LNCaP clone FGC (cell line): ENCODE data around the gene PCNP.
"Not testable (repeated sequence)": the region's sequence is repeated elsewhere in the genome, so short reads cannot be mapped to it uniquely, and the experiment has no call there.

ENCODE experiments used
- DNase-seq: peaks from one replicate; pipeline ENCODE4 v3.0.0-alpha.2; 2011; ENCODE audit warnings: low read depth
- H3K4me3 ChIP-seq: 2 replicates; pipeline ENCODE4 v1.5.1; 2011; ENCODE audit warnings: mild to moderate bottlenecking, low read depth, low read length, control low read depth
- TF ChIP-seq, protein P1 (sequence below): IDR thresholded peaks from 2 replicates; pipeline ENCODE4 v1.5.1; 2012; ENCODE audit warnings: mild to moderate bottlenecking; ENCODE audit not compliant: control insufficient read depth, insufficient read depth; ENCODE audit errors: extremely low read depth

PCNP gene

GRCh38 chr3:101548527-101549105 lies 25.4 kb upstream of the PCNP start:
- TF ChIP-seq, protein P1, sequence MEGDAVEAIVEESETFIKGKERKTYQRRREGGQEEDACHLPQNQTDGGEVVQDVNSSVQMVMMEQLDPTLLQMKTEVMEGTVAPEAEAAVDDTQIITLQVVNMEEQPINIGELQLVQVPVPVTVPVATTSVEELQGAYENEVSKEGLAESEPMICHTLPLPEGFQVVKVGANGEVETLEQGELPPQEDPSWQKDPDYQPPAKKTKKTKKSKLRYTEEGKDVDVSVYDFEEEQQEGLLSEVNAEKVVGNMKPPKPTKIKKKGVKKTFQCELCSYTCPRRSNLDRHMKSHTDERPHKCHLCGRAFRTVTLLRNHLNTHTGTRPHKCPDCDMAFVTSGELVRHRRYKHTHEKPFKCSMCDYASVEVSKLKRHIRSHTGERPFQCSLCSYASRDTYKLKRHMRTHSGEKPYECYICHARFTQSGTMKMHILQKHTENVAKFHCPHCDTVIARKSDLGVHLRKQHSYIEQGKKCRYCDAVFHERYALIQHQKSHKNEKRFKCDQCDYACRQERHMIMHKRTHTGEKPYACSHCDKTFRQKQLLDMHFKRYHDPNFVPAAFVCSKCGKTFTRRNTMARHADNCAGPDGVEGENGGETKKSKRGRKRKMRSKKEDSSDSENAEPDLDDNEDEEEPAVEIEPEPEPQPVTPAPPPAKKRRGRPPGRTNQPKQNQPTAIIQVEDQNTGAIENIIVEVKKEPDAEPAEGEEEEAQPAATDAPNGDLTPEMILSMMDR: no peak
- H3K4me3 ChIP-seq: no peak overlapping the region
- no peak for DNase-seq

DNA sequence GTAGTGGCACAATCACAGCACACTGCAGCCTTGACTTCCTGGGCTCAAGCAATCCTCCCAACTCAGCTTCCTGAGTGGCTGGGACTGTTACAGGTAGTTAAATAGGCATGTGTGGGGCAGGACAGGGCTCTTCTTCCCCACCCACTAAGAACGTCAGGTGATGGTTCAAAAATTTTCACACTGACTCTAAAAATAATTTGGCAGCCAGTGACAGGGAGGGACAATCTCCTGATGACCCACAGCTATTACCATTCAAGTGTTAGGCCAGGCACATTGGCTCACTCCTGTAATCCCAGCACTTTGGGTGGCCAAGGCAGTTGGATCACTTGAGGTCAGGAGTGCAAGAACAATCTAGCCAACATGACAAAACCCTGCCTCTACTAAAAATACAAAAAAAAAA lies 24.5 kb upstream of the PCNP start:
- TF ChIP-seq, protein P1: no peak
- no peak overlapping the region for H3K4me3 ChIP-seq
- DNase-seq: no peak

DNA sequence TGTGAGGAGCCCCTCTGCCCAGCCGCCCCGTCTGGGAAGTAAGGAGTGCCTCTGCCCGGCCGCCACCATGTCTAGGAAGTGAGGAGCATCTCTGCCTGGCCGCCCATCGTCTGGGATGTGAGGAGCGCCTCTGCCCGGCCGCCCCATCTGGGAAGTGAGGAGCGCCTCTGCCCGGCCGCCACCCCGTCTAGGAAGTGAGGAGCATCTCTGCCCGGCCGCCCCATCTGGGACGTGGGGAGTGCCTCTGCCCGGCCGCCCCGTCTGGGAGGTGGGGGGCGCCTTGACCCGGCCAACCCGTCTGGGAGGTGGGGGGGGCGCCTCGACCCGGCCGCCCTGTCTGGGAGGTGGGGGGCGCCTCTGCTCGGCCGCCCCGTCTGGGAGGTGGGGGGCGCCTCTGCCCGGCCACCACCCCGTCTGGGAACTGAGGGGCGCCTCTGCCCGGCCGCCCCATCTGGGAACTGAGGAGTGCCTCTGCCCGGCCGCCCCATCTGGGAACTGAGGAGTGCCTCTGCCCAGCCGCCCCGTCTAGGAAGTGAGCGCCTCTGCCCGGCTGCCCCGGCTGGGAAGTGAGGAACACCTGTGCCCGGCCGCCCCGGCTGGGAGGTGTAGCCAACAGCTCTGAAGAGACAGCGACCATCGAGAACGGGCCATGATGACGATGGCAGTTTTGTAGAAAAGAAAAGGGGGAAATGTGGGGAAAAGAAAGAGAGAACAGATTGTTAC lies 22.5 kb upstream of the PCNP start:
- not testable (repeated sequence) for H3K4me3 ChIP-seq, DNase-seq

DNA sequence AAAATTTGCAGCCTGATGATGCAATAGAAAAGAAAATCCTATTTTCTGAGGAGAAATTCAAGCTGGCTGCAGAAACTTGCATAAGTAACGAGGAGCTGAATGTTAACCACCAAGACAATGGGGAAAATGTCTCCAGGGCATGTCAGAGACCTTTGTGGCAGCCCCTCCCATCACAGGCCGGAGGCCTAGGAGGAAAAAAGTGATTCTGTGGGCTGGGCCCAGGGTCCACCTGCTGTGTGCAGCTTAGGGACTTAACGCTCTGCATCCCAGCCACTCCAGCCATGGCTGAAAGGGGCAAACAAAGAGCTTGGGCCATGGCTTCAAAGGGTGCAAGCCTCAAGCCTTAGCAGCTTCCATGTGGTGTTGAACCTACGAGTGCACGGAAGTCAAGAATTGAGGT lies 20.6 kb upstream of the PCNP start:
- DNase-seq, H3K4me3 ChIP-seq: not testable (repeated sequence)

- no peak for DNase-seq
- H3K4me3 ChIP-seq: no peak overlapping the region
- TF ChIP-seq, protein P1: no peak
These were observed 17.9 kb upstream of the PCNP start for GRCh38 chr3:101556064-101556463.

DNA sequence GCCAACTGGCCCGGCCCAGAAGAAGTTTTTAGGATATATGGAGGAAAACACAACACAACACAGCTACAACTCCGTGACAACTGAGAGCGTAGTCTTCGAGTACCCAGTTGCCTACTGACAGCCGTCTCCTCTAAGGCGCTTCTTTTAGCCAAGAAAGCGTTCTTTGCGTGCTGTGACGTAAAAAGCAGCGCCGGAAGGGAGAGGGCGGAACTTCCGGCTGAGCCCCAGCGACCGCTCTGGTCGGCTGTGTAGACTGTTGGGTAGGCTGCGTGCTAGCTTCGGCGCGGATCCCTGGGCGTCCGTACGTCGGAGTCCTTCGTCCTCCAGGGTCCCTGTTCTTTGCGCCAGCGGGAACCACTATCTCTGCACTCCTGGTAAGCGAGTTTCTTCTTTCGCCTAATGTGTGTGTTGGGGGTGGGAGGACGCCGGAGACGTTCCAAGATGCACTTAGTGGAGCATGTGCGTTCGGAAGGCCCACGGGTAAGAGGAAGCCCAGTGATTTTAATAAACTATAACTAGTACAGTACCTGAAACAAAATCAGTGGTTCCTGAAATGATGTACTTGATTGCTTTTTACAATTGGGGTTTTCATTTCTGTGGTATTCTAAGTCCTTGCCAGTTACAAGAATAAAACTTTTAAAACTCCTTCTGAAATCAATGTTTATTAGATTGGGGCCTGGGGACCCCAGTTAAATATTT lies 12.2 kb upstream of the PCNP start, which contains the start of gene TRMT10C:
TSS of gene TRMT10C (plus strand) at position 239 of the 699 bp plus-strand sequence. CDS start 2,914 bp downstream, outside the sequence.
- peak; percentile 83 for DNase-seq
- TF ChIP-seq, protein P1: no peak
- H3K4me3 ChIP-seq: peak within 1 kb of the TSS; percentile 98

DNA sequence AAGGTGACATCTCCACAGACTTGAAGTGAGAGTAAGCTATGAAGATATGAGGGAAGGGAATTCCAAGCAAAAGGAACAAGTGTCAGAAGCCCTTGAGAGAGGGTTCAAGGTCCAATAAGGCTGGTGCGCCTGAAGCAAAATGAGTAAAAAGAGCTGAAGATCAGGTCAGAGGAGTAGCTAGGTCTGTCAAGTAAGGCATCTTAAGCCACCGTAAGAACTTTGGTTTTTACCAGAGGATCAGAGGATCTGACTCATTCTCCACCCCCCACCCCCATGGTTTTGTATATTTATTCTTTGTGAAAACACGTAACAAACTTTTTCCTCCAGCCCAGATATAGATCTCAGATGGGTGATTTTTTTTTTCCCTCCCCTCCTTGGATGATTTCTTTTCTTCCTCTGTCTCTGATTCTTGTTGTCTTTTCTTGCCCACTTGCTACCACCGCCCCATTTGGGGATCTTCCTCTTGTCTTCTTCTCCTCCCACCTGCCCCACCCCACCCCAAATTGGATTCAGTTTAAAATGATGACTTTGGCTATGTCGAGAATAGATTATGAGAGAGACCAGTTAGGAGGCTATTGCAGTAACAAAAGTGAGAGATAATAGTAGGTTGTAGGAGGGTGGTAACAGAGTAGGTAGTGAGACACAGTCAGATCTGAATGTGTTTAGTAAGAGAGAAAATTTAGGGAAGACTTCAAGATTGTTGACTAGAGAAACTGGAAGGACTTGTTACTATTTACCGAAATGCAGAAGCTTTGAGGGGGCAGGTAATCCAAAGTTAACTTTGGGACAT lies 6.3 kb upstream of the PCNP start:
- TF ChIP-seq, protein P1: no peak
- no peak for DNase-seq
- no peak overlapping the region for H3K4me3 ChIP-seq
